Right ventricle myocardium inferior (tissue), 1 donor: ENCODE results near the gene E2F1. TPM values are rescaled to one million over a fixed set of nuclear protein-coding genes. Genes with fewer than 3 reads are reported as not detected.

ENCODE experiments used
- ATAC-seq: fragments of 200-7000 bp; cut with Tn5 transposase; one replicate; pipeline ENCODE4 v1.9.1; 2020; ENCODE audit warnings: mild to moderate bottlenecking, moderate library complexity
- DNase-seq: peaks from one replicate; pipeline ENCODE4 v3.0.0; 2021; ENCODE audit errors: missing footprints
- intact Hi-C: fragments of 100-400 bp; cut with DNase I; formaldehyde crosslinking; loops from one replicate; pipeline ENCODE4 v1.11.0; 2022
- total RNA-seq: library from RNA; stranded (reverse); fragmentation: NEBNext Ultra II Directional; extraction: Animal tissue kit (Norgen Biotek cat#: 25700); gene quantifications from one replicate; pipeline ENCODE4 v1.2.1, GENCODE V29; 2021
- donor health status: DM: no; HTN: yes; CAD: no; lungs with severe emphysema.

Gene E2F1
- total RNA-seq, 1 donor from 2014 or later: 2.3 TPM

- intact Hi-C loops: no loop called here
- ATAC-seq (no peak), DNase-seq (no peak)
Measured at GRCh38 chr20:33627577-33628216, 58.5 kb downstream of the E2F1 start.

- no peak for DNase-seq
- intact Hi-C loops: no loop called here
- no peak for ATAC-seq
Measured at GRCh38 chr20:33626190-33626589, 60.0 kb downstream of the E2F1 start.

Other genes with a start within 250 kb of the E2F1 start
- 199 TPM for gene SNTA1, start 242.6 kb downstream of the E2F1 start, total RNA-seq
- gene CBFA2T2, start 196.3 kb downstream of the E2F1 start, total RNA-seq: 11.3 TPM
- not detected for gene C20orf144, start 24.1 kb downstream of the E2F1 start, total RNA-seq
- gene ACTL10, start 19.4 kb downstream of the E2F1 start, total RNA-seq: 0.19 TPM
- gene NECAB3, start 12.0 kb downstream of the E2F1 start, total RNA-seq: 70.8 TPM
- 11.4 TPM for gene PXMP4, start 33.9 kb upstream of the E2F1 start, total RNA-seq
- 1.8 TPM for gene ZNF341, start 45.6 kb upstream of the E2F1 start, total RNA-seq
- 108 TPM for gene CHMP4B, start 125.0 kb upstream of the E2F1 start, total RNA-seq